Measurements from ENCODE around the gene PTDSS2. TPM values are rescaled to one million over a fixed set of nuclear protein-coding genes. Genes with fewer than 3 reads are reported as not detected.
"Not testable (repeated sequence)": the region's sequence is repeated elsewhere in the genome, so short reads cannot be mapped to it uniquely, and the experiment has no call there.

The PTDSS2 gene
- total RNA-seq, 1 donor from 2014 or later, result 21.6 TPM

DNA sequence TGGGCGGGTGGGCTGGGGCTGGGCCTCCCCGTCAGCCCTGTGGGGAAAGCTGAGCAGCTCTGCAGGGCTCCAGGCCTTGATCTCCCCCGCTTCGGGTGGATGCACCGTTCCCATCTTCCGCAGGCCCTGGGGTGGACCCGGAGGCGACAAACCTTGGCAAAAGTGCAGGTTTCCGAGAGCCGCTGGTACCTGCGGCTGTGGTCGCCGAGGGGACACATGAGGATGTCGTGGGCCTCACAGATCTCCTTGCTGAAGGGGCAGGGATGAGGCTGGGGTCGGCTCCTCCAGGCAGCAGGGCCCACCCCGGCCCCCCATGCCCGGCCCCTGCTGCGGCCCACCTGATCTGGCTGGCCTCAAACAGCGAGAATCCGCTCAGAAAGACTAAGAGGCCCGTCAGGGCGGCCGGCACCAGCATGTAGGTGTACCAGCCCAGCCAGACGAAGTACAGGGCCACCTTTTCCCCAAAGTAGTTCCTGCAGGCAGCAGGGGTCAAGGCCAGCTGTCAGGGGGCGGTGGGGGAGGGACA is 20.1 kb upstream of the PTDSS2 start:
- DNase-seq (ENCODE audit: low spot score in 2 of 2) (no peak), FAIRE-seq (no peak)

DNA sequence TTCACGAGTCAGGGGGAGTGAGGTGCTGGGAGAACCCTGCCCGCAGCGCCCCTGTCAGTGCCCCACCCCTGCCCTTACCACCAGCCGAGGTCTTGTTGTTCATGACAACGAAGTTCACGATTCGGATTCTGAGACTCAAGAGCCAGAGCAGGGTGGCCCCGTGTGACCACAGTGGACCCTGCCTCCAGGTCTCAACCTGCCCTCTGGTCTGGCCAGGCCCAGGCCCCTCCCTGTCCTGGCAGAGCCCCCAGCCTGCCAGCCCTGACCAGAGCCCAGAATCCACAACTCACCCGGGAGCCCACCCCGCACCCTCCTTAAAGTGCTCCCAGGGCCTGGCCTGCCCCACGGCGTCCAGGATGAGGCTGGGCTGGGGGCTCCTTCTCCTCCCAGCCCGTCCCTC is 18.2 kb upstream of the PTDSS2 start:
- DNase-seq (ENCODE audit: low spot score in 2 of 2), result no peak
- no peak for FAIRE-seq

DNA sequence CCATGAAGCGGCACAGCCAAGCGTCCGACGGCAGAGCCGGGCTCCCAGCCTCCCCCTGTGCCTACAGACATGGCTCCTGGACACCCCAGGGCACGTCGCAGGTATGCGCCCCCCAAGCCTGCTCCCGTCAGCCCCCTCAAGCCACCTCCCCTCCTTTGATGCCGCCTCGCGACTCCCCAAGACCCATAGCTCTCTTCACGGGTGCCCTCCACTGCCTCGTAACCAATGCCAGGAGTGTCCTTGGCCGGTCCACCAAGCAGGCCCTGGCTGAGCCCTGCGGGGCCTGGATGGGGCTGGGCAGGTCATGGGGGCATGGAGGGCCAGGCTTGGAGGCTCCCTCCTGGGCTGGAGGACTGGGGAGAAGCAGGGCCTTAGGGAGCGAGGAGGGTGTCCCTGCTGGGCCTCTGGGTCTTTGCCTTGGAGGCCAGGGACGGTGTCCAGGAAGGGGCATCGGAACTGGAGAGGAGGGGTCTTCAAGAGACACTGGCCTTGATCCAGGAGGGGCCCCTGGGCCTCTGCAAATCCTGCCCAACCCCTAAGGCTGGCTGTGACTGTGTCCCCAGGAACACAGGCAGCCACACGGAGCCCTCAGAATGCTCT is 17.5 kb upstream of the PTDSS2 start:
- FAIRE-seq (no peak), DNase-seq (ENCODE audit: low spot score in 2 of 2) (no peak)

DNA sequence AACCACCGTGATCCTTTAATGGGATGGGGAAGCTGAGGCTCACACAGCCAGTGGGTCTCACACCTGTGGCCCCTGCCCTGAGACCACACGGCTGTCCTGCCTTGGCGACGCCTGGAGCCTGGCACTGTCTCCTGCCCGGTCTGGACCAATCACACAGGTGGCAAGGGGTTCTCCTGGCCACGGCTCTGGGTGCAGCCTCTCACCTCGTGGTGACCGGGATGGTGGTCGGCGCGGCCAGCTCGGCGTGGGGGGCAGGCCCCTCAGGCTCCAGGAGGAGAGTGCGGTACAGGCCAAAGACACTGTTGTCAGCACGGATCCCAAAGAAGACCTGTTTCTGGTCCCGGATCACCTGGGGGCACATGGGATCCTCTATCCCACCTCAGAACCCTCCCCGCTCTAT is 17.0 kb upstream of the PTDSS2 start:
- FAIRE-seq (no peak), DNase-seq (ENCODE audit: low spot score in 2 of 2) (no peak)

DNA sequence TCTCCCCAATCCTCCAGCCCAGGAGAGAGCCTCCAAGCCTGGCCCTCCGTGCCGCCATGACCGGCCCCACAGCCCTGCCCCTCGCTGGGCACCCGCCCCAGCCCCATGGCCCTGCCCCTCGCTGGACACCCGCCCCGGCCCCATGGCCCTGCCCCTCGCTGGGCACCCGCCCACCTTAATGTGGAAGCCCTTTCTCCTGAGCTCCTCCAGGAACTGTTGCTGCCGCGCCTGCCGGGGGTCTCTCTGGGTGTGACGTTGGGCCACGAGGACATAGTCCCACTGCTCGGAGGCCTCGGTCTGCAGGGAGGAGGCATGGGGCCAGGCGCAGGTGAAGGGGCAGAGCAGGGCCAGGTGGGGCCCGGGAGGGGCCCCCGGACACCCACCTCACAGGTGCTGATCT is 16.4 kb upstream of the PTDSS2 start:
- DNase-seq (ENCODE audit: low spot score in 2 of 2) (no peak), FAIRE-seq (no peak)

DNA sequence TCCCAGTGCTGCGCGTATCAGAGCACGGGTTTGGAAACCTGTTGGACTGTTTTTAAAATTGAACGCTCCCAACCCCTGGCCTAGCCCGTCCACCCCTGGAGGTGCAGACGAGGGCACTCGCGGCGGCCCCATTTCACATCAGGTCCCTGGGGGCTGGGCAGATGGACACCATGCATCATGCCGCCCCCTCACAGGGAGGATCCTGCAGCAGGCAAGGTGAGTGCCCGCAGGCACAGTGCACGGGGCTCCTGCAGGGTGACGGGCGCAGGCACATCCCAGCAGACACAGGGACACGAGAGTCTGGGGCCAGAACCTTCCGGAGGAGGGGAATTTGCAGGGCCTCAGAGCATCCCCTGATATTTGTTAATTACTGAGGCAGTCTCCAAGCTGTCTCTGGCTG is 15.6 kb upstream of the PTDSS2 start:
- FAIRE-seq, result no peak
- no peak for DNase-seq (ENCODE audit: low spot score in 2 of 2)

DNA sequence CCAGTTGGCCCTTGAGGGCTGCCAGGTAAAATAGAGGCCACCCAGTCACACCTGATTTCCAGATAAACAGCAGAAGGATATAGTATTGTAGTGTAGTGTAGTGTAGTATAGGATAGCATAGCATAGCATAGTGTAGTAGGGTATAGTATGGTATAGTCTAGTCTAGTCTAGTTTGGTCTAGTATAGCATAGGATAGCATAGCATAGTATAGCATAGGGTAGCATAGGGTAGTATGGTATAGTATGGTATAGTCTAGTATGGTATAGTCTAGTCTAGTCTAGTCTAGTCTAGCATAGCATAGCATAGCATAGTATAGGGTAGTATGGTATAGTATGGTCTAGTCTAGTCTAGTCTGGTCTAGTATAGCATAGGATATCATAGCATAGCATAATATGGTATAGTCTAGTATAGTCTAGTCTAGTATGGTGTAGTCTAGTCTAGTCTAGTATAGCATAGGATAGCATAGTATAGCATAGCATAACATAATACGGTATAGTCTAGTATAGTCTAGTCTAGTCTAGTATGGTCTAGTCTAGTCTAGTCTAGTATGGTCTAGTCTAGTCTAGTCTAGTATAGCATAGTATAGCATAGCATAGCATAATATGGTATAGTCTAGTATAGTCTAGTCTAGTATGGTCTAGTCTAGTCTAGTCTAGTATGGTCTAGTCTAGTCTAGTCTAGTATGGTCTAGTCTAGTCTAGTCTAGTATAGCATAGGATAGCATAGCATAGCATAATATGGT is 14.9 kb upstream of the PTDSS2 start:
- FAIRE-seq; DNase-seq (ENCODE audit: low spot score in 2 of 2): not testable (repeated sequence)

DNA sequence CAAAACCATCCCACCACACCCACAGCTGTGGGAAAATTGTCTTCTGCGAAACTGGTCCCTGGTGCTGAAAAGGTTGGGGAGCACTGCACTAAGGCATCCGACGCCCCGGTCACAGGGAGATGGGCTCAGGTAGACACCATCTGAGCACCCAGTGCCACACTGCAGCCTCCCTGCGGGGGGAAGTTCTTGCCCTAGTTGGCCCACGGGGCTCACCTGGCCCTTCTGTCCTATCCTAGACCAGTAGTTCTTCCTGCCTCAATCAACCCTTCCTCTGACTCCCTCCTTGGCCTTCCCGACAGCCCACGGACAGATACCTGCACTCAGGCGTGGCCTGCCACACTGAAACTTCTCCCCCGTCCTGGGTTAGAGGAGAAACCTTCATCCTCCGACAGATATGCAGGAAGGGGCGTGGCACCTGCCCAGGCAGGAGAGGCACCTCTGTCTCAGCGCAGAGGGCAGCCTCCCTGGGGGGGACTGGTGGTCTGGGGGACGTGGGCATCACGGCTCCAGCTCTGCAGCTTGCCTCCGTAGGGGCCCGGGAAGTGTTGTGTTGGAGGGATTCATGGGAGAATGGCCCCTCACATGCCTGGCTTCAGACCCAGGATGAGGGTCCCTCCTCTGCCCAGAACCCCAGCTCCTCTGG is 12.7 kb upstream of the PTDSS2 start:
- FAIRE-seq (no peak), DNase-seq (ENCODE audit: low spot score in 2 of 2) (no peak)

DNA sequence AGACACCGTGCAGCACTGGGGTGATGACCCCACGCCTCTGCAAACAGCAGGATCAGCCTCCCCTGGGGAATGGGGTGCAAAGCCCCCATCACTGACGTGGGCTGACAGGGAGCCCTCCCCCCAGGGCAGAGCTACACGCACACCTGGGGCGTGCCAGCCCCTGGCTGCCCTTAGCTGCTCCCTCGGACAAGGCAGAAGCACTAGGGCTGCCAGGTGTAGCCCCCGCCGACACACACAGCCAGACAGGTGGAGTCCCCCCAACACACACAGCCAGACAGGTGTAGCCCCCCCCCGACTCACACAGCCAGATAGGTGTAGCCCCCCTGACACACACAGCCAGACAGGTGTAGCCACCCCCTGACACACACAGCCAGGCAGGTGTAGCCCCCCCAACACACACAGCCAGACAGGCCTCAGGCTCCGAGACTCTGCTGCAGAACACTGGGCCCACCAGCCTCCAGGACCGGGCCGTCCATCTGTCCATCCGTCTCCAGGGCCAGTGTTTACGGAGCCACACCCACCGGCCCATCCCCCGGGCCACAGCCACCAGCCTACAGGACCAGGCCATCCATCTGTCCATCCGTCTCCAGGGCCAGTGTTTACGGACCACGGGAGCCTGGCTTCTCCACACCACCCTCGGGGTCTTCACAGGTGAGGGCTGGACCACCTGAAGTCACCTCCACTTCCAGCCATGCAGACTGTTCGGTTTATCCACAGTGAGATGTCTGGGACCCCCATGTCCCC is 11.8 kb upstream of the PTDSS2 start:
- no peak for FAIRE-seq
- no peak for DNase-seq (ENCODE audit: low spot score in 2 of 2)

DNA sequence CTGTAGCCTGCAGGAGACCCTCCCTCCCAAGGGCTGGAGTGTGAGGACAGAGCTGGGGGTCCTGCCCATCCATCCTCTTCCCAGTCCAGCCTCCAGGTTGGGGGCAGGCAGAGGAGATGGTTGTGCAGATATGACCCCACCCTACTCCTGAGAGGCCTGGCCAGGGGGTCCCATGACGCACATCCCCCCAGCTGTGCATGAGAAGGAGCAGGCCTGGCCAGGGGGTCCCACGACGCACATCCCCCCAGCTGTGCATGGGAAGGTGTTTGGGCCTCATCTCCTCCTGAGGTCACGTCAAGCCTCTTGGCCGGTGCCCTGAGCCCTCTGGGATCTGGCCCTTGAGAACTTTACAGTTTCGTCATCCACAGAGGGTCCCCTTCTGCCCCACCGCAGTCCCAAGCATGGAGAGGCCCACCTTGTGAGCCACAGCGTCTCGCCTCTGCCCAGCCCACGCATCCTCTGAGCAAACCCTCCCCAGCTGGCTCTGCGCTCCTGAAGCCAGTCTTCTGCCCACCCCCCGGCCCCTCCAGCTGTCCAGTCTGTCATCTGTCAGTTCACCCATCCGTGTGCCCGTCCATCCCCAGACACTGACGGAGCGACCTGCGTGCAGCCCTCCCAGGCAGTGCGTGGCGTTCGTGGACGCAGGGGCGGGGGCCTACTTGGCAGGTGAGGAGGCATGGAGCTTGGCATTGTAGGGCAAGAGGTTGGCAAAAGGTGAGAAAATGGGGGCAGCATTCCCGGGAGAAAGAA is 10.6 kb upstream of the PTDSS2 start:
- DNase-seq (ENCODE audit: low spot score in 2 of 2) (no peak), FAIRE-seq (no peak)

DNA sequence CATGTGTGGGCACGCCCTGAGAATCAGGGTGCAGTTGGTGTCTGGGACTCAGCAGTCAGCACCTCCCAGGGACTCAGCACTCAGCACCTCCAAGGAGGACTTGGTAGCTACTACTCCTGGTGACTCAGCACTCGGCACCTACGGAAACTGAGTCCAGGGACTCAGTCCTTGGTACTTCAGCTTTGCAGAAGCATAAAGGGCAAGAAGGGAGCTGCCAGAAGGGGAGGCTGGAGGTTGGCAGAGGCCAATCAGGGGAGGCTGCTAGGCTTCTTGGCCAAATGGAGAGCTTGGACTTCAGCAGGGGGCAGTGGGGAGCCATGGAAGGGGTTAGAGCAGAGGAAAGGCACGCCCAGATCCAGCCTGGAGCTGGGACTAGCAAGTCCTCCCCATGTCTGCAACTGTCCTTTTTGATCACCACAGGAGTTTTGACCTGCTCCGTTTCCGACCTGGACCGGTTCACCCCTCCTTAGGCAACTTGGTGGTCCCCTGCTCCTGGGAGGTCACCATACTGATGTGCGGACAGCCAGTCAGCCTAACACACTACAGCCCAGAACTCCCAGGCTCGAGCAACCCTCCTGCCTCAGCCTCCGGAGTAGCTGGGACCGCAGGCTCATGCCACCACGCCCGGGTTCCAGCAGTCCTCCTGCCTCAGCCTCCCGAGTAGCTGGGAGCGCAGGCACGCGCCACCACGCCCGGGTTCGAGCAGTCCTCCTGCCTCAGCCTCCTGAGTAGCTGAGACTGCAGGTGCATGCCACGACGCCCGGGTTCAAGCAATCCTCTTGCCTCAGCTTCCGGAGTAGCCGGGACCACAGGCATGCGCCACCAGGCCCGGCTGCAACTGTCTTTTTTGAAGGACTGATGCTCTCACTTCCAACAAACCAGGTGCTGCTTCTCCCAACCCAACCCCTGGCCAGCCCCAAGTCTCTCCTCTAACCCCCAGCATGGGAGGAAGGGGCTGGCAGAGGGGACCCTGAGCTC is 9.7 kb upstream of the PTDSS2 start:
- FAIRE-seq, result no peak
- no peak for DNase-seq (ENCODE audit: low spot score in 2 of 2)

DNA sequence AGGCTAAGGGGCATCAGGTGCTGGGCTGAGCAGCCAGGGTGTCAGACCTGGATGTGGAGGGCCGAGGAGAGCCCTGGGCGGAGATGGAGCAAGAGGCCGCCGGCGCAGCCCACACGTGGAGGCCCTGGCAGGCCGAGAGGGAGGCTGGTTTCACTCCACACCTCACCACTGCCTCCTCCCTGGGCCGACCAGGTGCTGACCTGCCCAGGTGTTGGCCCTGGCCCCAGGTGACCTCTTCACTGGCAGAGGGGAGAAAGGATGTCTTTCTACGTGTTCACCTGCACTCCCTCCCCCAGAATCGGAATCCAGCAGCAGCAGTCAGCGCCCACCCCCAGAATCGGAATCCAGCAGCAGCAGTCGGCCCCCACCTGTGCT is 9.0 kb upstream of the PTDSS2 start:
- FAIRE-seq, result no peak
- DNase-seq (ENCODE audit: low spot score in 2 of 2), result no peak

DNA sequence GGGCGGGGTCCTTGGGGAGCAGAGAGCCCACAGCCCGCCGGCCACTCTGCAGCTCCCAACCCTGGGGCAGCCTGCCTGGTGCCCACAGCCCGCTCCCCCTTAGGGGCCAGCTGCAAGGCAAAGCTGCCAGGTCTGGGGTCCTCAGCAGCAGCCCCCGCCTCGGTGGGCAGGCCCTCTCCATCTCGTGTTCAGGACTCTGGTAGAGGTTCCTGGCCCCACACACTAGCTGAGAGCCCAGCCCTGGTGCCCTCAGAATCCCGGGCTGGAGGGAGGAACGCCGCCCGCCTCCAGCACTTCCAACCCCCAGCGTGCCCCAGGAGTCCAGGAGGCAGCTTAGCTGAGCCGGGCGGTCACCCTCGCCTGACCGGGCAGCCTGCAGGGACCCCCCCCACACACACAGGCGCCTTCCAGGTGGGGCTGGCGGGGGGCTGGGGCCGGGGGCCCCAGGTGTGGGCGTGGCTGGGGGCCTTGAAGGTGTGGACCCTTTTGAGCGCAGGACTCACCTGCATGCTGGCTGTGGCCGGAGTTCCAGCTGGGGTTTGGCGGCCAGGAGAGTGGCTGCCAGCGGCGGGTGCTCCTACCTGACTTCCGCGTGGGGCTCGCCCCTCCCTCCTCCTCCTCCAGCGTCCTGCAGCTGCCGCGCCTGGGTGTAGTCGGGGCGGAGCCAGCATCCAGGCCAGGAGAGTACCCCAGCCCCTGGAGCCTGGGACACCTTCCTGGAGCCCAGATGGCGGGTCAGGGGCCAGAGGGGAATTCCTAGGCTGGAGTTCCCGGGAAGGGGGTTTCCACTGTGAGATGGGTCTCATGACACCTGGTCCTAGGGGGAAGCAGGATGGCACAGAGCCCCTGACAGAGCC is 8.4 kb upstream of the PTDSS2 start, which contains the start of gene ANO9:
TSS of gene ANO9 (minus strand) at position 594 of the 857 bp plus-strand sequence. CDS start at position 509, 85 bp downstream.
- no peak for DNase-seq (ENCODE audit: low spot score in 2 of 2)
- no peak for FAIRE-seq

DNA sequence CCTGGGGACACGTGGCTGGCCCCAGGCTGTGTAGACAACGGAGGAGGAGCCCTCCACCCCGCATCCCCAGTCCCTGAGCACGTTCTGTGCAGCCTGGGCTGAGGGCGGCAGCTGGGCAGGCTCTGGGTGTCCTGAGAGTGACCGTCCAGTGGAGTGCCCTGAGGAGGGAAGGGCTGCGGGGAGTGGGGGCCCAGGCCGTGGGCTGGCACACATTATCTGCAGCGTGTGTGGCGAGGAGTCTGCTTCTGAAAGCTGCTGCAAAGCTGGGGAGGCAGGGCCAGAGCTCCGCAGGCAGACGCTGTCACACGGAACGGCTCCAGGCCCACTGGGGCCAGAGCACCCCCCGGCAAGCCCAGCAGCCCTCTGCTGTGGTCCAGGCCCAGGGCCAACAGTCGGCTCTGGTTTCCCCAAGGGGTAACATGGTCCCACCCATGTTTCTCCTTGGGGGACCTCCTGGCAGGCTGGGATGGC is 7.4 kb upstream of the PTDSS2 start:
- FAIRE-seq, result no peak

DNA sequence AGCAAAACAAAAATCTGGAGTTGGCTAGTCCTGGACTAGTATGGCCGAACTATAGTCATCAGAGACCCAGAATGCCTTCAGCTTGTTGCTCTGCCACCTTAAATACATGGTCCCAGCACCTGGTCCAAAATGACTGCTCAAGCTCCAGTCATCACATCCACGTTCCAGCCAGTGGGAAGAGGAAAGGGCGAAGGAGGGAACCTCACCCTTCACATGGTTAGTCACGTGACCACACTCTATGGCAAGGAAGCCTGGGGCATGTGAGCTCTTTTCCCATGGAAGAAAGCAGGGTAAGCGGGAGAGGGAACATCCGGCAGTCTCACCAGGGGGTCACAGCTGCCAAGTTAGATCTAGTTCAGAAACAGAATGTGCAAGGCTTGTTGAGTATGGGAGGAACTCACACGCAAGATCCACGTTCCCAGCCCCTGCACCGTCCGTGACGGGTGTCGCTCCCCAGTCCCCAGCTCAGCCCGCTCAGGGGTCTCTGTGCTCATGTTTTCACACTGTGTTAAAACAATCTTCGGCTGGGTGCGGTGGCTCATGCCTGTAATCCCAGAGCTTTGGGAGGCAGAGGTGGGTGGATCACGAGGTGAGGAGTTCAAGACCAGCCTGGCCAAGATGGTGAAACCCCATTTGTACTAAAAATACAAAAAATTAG is 6.4 kb upstream of the PTDSS2 start:
- no peak for FAIRE-seq
- no peak for DNase-seq (ENCODE audit: low spot score in 2 of 2)

More for the DNA sequence above, 7.4 kb upstream of the PTDSS2 start:
- no peak for DNase-seq (ENCODE audit: low spot score in 2 of 2)

DNA sequence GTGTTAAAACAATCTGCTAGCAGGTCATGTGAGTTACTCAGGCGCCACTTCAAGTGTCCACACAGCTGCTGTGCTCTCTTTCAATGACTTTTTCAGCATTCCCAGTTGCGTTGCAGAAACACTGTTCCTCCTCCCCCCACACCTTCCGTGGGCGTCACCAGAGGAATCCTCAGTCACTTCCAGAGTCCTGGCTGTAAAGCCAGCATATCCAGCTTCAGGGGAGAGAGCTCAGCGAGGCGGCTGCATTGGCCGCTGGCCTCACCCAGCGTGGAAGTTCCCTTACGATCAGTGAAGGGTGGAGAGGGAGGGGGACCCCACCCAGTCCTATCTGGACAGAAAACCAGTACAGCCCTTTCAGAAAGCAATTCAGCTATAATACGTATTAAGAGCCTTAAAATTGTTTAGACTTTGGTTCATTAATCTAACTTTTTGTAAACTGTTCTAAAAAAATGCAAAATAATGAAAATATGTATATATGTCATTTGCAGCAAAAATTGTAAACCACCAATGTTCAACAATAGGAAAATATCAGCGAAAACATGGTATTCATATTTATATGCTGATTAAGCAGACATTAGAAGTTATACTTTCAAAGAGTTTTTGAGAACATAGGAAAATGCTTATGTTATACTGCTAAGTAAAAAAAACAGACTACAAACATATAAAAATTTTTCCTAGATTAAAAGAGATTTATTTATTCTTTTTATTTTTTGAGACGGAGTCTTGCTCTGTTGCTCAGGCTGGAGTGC is 5.5 kb upstream of the PTDSS2 start:
- DNase-seq (ENCODE audit: low spot score in 2 of 2), result no peak
- no peak for FAIRE-seq
